Endothelial cell of hepatic sinusoid (primary cell): Measurements from ENCODE around the gene ANKRD16.

Source experiments
- in situ Hi-C: cut with HindIII; loops from 2 replicates; pipeline ENCODE4 v1.10.0; 2017; ENCODE audit warnings: low sequenced_read_pairs

The ANKRD16 gene

DNA sequence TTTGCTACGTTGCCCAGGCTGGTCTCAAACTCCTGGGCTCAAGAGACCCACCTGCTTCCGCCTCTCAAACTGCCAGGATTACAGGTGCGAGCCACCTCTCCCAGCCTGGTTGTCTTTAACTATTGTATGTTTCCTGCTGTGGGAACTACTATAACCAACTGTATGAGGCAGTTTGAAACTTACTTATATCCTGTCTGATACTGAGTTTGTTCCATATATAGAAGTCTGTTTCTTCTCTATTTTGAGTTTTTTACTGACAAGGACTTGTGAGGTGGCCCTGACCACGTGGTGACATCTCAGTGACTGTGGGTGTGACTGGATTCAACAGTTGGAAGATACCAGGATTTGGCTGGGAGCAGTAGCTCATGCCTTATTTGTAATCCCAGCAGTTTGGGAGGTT, 14.5 kb upstream of the ANKRD16 start:
- in situ Hi-C loops, result no loop called here

DNA sequence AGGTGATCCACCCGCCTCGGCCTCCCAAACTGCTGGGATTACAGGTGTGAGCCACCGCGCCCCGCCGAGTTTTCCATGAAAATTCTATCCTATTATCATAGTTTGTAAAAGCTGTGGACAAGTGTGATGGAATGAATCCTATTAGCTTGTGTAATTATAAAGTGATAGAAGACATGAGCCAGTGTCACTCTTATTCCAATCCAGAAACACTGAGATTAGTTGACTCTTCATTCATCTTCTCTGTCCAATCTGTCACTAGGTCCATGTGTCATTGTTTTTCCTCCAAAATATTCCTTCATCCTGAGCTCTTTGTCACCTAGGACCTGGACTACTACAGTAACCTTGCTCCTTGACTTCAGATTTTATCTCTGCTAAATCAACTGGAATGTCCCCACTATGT, 13.9 kb upstream of the ANKRD16 start:
- in situ Hi-C loops, result no loop called here

- in situ Hi-C loops, result no loop called here
Observed at GRCh38 chr10:5902511-5903274, 13.0 kb upstream of the ANKRD16 start.

- in situ Hi-C loops, result no loop called here
Observed at GRCh38 chr10:5900247-5900646, 10.6 kb upstream of the ANKRD16 start.

DNA sequence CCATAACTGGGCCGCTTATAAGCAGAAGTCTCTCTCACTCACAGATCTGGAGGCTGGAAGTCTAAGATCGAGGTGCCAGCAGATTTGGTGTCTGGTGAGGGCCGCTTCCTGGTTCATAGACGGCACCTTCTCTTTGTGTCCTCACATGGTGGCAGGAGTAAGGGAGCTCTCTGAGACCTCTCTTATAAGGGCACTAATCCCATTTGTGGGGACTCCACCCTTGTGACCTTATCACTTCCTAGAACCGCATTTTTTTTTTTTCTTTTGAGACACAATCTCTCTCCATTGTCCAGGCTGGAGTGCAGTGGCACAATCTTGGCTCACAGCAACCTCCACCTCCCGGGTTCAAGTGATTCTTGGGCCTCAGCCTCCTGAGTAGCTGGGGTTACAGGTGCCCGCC, 8.5 kb upstream of the ANKRD16 start:
- in situ Hi-C loops, result no loop called here

DNA sequence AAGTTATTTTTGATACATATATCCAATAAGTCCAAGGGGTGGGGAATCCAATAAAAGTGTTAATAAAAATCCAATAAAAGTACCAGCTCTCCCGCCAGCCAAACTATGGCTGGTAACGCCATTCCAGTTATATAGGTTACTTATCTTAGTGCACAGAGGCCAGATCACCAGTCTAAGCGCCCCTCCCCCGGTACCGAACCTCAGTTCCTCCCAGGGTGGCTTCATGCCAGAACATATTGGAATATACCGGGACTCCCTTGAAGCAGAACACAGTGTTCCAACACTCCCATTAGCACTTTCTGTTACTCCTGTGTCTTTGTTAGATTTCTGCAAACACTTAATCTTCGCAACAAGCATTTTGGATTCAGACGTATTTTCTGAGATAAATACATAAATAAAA, 7.8 kb upstream of the ANKRD16 start:
- in situ Hi-C loops, result no loop called here

GRCh38 chr10:5897053-5897340, 7.3 kb upstream of the ANKRD16 start:
- in situ Hi-C loops, result no loop called here

- in situ Hi-C loops, result no loop called here
Observed at GRCh38 chr10:5896208-5897052, 6.7 kb upstream of the ANKRD16 start.

DNA sequence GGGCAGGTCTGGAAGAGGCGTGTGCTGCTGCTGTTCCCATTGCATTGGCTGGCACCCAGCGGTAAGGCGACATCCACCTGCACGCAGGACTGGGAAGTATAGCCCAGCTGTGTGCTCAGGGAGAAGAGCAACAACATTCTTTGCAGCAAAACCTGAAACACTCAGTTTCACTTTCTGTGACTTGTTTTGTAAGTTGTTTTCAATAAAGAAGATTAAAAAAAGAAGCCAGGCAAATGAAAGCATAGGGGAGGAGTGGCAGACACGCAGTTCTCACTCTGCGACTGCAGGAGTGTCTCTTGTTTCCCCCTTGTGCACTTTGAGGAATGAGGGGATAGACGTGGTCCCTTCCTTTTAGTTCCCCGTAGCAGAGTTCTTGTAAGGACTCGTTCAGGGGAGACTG, 6.1 kb upstream of the ANKRD16 start:
- in situ Hi-C loops, result no loop called here

GRCh38 chr10:5895365-5895764, 5.7 kb upstream of the ANKRD16 start:
- in situ Hi-C loops, result no loop called here

GRCh38 chr10:5894873-5895272, 5.2 kb upstream of the ANKRD16 start:
- in situ Hi-C loops, result no loop called here

GRCh38 chr10:5894403-5894802, 4.7 kb upstream of the ANKRD16 start:
- in situ Hi-C loops, result no loop called here

DNA sequence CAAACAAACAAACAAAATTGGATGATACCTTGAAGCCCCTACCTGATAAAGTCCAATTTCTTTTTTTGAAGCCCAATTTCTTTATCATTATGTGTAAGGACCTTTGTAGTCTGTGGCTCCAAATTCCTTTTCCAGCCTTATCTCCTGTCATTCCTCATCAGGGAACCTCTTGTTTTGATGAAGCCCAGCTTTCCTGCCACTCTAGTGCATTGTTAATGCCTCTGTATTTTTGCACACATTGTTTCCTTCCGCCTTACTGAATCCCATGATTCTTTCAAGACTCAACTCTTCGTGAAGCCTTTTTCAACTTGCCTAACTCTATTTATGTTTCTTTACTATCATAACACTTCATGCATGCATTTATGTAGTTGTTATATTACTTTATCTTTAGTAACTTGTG, 3.6 kb upstream of the ANKRD16 start:
- in situ Hi-C loops, result no loop called here

DNA sequence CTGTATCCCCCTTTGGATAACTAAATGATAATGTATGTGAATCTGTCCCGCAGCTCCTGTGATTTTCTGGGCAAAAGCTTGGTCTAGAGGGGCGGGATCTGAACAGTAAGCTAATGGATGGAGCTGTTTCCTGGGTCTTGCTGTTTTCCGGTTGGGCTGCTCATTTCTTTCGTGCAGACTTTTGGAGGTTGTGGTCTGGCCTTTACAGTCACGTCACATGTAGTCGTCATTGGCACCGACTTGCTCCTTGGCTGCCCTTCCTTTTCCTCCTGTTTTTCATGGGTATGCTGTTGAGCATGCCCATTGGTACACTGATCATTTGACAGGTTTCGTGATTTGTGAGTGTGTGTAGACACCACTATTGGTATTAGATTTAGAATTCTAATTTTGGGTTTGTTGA, 2.3 kb upstream of the ANKRD16 start:
- in situ Hi-C loops, result no loop called here

- in situ Hi-C loops, result no loop called here
Observed at GRCh38 chr10:5891009-5891408, 1.3 kb upstream of the ANKRD16 start.

DNA sequence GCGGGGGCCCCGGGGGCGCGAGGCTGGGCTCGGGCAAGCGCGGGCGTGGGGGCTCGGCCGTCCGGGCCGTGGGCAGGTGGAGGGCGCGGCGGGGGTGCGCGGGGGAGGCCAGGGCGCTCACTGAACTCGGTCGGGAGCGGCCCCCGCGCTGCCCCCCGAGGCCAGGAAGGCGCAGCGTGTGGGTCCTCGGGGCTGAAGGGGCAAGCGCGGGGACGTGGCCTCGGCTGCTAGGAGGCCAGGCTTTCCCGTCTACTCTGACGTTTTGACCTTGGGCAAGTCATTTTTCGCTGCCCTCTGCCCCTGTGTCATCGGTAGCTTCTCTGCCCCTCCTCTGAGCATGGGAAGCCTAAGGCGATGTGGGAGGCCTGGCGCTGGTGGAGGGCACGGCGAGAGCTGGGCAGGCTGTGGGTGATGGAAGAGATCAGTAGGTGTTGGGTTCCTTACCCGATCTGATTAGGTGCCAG, 791 bp upstream of the ANKRD16 start:
- in situ Hi-C loops, result no loop called here

- in situ Hi-C loops, result no loop called here
Observed at GRCh38 chr10:5888843-5889623, 660 bp downstream of the ANKRD16 start.

- in situ Hi-C loops, result no loop called here
Observed at GRCh38 chr10:5888351-5888750, 1.3 kb downstream of the ANKRD16 start.

DNA sequence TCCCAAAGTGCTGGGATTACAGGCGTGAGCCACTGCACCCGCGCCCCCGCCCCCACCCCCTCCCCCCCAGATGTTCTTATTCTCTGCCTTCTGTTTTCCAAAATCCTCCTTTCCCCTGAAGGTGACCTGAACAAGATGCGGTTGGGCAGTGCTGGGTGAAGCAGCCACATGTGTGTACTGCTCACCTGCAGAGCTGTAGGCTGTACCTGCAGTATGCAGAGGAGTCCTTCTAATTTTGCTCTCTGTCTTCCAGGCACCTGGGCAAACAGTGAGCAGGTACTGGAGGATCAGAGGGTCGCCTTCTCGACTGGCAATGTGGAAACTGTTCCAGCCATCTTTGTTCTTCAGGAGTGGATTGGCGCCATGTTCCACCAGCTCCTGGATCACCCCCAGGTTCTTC, 2.1 kb downstream of the ANKRD16 start:
- in situ Hi-C loops, result no loop called here

DNA sequence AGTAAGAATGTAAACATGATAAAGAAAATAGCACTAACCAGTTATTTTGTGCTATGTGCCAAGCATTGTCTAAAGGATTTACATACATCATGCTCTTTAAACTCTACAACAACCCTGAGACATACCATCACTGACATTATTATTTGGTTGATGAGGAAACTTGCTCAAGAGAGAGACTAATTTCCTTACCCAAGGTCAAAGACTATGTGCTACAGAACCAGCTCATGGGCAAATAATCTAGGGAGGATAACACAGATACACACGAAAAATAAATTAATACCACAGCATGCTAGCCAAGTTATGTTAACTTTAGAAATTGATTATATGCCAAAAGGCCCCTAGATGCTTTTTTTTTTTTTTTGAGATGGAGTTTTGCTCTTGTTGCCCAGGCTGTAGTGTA, 2.7 kb downstream of the ANKRD16 start:
- in situ Hi-C loops, result no loop called here

DNA sequence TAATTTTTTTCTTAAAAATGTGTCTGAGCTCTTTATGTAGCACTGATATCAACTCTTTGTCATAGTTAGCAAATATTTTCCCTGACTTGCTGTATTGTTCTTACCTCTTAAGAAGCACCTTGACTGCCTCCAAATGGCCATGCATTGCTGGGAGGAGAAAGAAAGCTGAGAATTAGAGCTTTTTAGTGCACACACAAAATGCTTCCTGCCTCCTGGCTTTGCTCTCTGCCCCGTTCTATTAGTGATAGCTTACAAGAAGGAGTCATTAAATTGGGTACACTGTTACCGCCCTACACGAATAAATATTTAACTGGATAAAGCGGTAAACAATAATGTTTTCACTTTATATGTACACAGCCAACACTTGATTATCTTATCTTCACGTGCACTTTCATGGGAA, 4.1 kb downstream of the ANKRD16 start:
- in situ Hi-C loops, result no loop called here

DNA sequence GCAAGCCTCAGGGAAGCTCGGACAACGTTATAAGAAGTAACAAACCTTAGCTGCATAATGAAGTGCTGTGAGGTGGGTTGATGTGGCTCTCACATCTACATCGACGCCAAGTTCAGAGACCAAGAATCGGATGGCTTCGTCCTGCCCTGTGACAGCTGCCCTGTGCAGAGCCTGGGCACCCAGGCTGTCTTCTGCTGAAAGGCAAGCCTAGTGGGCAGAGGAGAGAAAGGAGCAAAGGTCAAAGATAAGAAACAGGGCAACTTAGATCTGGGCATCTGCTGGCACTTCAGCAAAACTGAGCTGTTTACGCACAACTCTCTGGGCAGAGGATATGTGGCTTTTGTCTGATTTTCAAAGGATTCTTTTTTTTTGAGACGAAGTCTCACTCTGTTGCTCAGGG, 6.7 kb downstream of the ANKRD16 start:
- in situ Hi-C loops, result no loop called here
